ENCODE results near the gene AGBL4.
A peak's percentile ranks its signal among the peaks of the same experiment; 100 is the strongest.

AGBL4 gene

GRCh38 chr1:48679859-48680258, 1343.9 kb downstream of the AGBL4 start:
- no peak for DNase-seq (ENCODE audit: low read depth)

- no peak for DNase-seq (ENCODE audit: low read depth)
Observed at GRCh38 chr1:48678710-48679505, 1344.8 kb downstream of the AGBL4 start.

- DNase-seq (ENCODE audit: low read depth): peak; percentile 38
Observed at GRCh38 chr1:48677306-48678287, 1346.2 kb downstream of the AGBL4 start.

- DNase-seq (ENCODE audit: low read depth): no peak
Observed at GRCh38 chr1:48676822-48677221, 1346.9 kb downstream of the AGBL4 start.

- no peak for DNase-seq (ENCODE audit: low read depth)
Observed at GRCh38 chr1:48676376-48676775, 1347.4 kb downstream of the AGBL4 start.

GRCh38 chr1:48675251-48675650, 1348.5 kb downstream of the AGBL4 start:
- DNase-seq (ENCODE audit: low read depth): no peak

- DNase-seq (ENCODE audit: low read depth): no peak
Observed at GRCh38 chr1:48674641-48675040, 1349.1 kb downstream of the AGBL4 start.

GRCh38 chr1:48673332-48674105, 1350.2 kb downstream of the AGBL4 start:
- DNase-seq (ENCODE audit: low read depth): no peak

- DNase-seq (ENCODE audit: low read depth): no peak
Observed at GRCh38 chr1:48671578-48671977, 1352.2 kb downstream of the AGBL4 start.

GRCh38 chr1:48670234-48671020, 1353.3 kb downstream of the AGBL4 start:
- DNase-seq (ENCODE audit: low read depth): no peak

GRCh38 chr1:48668339-48668738, 1355.4 kb downstream of the AGBL4 start:
- no peak for DNase-seq (ENCODE audit: low read depth)

- DNase-seq (ENCODE audit: low read depth): no peak
Observed at GRCh38 chr1:48667782-48668181, 1356.0 kb downstream of the AGBL4 start.

- DNase-seq (ENCODE audit: low read depth): no peak
Observed at GRCh38 chr1:48665708-48666407, 1357.9 kb downstream of the AGBL4 start.

GRCh38 chr1:48661726-48662463, 1361.9 kb downstream of the AGBL4 start:
- no peak for DNase-seq (ENCODE audit: low read depth)

- DNase-seq (ENCODE audit: low read depth): no peak
Observed at GRCh38 chr1:48659801-48660200, 1364.0 kb downstream of the AGBL4 start.

GRCh38 chr1:48657413-48657812, 1366.3 kb downstream of the AGBL4 start:
- DNase-seq (ENCODE audit: low read depth): no peak

GRCh38 chr1:48654606-48655210, 1369.0 kb downstream of the AGBL4 start:
- no peak for DNase-seq (ENCODE audit: low read depth)

GRCh38 chr1:48652334-48652733, 1371.4 kb downstream of the AGBL4 start:
- DNase-seq (ENCODE audit: low read depth): no peak

GRCh38 chr1:48649880-48650279, 1373.9 kb downstream of the AGBL4 start:
- DNase-seq (ENCODE audit: low read depth): no peak

GRCh38 chr1:48645883-48646282, 1377.9 kb downstream of the AGBL4 start:
- no peak for DNase-seq (ENCODE audit: low read depth)

Data from CMK (cell line).